22Rv1 (cell line): Measurements from ENCODE around the gene PRUNE1.

Experiments
- H3K27ac ChIP-seq: fragments of 450-650 bp; 2 replicates; pipeline ENCODE4 v1.5.1; 2017
- ZFX ChIP-seq: fragments of 450-650 bp; IDR thresholded peaks from 2 replicates; pipeline ENCODE4 v1.6.1; 2017; ENCODE audit warnings: antibody characterized with exemption, borderline replicate concordance
- TF ChIP-seq, protein P1 (sequence below): fragments of 450-650 bp; IDR thresholded peaks from 2 replicates; pipeline ENCODE4 v1.5.1; 2017; ENCODE audit warnings: mild to moderate bottlenecking

PRUNE1 gene

DNA sequence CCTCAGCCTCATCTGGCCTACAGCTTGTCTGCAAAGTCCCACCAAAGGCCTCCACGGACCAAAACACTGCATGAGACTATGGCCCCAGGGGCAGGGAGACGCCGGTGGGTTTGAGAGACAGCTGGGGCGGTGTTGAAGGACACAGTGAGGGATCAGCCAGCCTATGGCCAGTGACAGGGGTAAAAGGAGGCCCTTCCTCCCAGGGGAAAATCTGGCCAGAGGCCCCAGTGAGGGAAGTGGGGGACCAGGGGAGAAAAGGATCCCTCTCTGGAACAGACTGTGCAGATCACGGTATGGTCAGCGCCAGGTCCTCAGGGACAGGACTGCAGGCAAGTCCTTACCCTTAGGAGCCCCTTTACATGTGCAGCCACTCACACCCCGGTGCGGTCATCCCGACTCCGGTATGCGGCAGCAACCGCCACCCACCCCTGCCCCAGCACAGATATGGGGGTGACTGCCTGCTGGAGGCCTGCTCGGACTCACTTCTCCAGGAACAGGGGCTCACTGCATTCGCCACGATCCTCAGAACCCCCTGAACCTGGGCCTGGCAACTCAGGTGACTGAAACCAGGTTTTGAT lies 34.9 kb upstream of the PRUNE1 start:
- TF ChIP-seq, protein P1, sequence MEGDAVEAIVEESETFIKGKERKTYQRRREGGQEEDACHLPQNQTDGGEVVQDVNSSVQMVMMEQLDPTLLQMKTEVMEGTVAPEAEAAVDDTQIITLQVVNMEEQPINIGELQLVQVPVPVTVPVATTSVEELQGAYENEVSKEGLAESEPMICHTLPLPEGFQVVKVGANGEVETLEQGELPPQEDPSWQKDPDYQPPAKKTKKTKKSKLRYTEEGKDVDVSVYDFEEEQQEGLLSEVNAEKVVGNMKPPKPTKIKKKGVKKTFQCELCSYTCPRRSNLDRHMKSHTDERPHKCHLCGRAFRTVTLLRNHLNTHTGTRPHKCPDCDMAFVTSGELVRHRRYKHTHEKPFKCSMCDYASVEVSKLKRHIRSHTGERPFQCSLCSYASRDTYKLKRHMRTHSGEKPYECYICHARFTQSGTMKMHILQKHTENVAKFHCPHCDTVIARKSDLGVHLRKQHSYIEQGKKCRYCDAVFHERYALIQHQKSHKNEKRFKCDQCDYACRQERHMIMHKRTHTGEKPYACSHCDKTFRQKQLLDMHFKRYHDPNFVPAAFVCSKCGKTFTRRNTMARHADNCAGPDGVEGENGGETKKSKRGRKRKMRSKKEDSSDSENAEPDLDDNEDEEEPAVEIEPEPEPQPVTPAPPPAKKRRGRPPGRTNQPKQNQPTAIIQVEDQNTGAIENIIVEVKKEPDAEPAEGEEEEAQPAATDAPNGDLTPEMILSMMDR, result no peak
- no peak for TF ChIP-seq ZFX
- H3K27ac ChIP-seq, result peak overlapping the region; percentile 86

DNA sequence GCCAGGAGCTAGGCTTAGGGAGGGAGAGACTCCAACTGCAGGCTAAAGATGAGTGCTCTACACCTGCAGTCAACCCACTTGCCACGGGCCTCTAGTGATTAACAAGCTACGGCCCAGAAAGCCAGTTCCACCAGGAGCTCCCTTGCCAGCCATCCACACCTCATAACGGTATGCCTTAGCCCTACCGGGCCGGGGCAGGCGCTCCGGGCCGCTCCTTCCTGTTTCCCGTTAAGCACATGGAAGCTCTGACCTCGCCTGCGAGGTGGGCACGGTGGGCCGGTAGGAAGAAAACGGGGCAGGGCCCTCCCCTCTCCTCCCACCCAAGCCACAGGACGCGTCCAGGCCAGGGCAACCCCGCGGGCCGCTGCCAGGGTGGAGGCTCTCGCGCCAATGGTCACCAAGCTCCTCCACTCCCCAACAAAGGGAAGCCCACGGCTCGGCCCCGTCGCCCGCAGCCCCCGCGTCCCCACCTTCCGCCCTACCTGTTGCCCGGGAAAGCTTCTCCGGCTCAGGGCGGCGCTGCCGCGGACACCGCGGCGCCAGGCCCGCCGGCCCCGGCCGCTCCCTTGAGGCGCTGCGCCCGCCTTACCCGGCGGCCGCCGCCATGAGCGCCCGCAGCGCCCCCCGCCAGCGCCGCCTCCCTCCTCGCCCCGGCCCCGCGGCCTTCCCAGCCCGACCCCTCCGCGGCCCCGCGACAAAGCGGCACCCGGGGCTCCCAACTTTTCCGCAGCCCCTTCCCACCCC lies 34.2 kb upstream of the PRUNE1 start:
- H3K27ac ChIP-seq, result peak overlapping the region; percentile 86
- TF ChIP-seq, protein P1, result peak; percentile 39
- TF ChIP-seq ZFX, result no peak

DNA sequence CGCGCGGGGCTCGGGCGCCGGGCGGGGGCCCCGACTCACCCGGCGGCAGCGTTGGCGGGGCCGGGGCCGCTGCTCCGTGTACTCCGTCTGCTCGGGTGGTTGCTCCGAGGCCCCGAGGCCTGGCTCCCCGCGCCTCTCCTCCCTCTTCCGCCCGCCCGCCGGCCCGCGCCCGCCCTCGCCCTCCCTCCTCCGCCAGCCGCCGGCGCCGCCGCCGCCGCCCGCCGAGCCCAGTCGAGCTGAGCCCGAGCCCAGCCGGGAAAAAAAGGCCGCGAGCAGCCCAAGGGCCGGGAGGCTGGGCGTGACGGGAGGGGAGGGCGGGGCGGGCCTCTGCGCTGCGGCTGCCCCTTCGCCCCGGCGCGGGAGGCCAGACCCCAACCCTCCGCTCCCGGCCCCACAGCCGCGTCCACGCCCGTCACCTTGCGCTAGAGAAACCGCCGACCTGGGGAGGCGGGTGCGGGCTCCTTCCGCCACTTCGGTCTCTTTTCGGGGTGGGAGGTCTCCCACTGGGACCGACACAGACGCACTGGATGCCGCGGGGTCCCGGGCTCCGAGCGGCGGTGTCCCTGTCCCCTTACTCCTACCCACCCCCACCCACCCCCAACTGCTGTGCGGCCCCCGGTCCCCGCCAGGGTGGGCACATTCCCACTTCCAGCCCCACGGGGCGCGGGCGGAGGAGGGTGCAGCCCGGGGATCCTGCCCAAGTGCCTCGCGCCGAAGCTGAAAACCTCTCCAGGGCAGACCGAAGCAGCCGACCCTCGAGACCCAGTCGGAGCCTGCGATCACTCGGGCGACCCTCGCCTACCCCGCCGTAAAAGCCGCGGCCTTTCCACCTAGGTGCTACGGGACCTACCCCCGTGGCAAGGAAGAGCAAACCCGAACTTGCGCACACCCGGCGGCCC lies 33.4 kb upstream of the PRUNE1 start, which contains the start of gene CERS2:
Gene CERS2 (minus strand): TSS at position 256 of the 899 bp plus-strand sequence. CDS start 5,745 bp downstream, outside the sequence.
- no peak for TF ChIP-seq ZFX
- TF ChIP-seq, protein P1, result 0 out of 2 replicates have a peak, but pooled peaks have one; percentile 6
- H3K27ac ChIP-seq, result peak within 1 kb of the TSS; percentile 86

DNA sequence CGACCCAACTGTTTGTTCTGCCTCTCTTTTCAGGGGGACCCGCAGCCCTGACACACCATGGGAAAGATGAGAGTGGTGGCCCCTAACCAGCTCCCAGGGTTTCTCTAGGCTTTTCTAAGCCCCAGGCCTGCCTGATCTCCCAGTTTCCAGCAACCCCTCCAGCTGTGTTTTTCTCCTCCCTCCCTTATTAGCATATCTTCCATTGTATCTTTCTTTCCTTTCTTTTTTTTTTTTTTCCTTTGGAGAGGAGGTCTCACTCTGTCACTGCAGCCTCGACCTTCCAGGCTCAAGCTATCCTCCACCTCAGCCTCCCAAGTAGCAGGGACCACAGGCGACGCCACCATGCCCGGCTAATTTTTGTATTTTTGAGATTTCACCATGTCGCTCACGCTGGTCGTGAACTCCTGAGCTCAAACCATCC lies 31.8 kb upstream of the PRUNE1 start:
- TF ChIP-seq, protein P1, result no peak
- no peak for TF ChIP-seq ZFX
- H3K27ac ChIP-seq, result peak overlapping the region; percentile 43; the same call in 1 of the 2 replicates

GRCh38 chr1:150976879-150977694 lies 31.2 kb upstream of the PRUNE1 start:
- H3K27ac ChIP-seq, result peak overlapping the region; percentile 43; the same call in 1 of the 2 replicates
- TF ChIP-seq, protein P1, result no peak
- TF ChIP-seq ZFX, result no peak
